Keratinocyte (primary cell): Measurements from ENCODE around the gene EXOC6B. TPM values are rescaled to one million over a fixed set of nuclear protein-coding genes. Genes with fewer than 3 reads are reported as not detected.
A peak's percentile ranks its signal among the peaks of the same experiment; 100 is the strongest.

Experiments used
- DNase-seq: peaks from one replicate; pipeline ENCODE4 v3.0.0-alpha.2; 2011; ENCODE audit warnings: low read depth, missing footprints, low spot score
- FAIRE-seq: peaks from 2 replicates; lab custom pipeline; 2011; peaks lifted over from hg19 to GRCh38; lab: Jason Lieb, UNC
- H2AFZ ChIP-seq: 2 replicates; pipeline ENCODE4 v1.6.0; 2012; ENCODE audit warnings: low read length, control low read depth, inconsistent platforms; ENCODE audit not compliant: control insufficient read depth
- H3K27ac ChIP-seq: 2 replicates; pipeline ENCODE4 v1.5.1; 2011; ENCODE audit warnings: low read length; ENCODE audit not compliant: control insufficient read depth, insufficient read depth
- H3K27me3 ChIP-seq: 3 replicates; pipeline ENCODE4 v1.6.0; 2011; ENCODE audit warnings: low read length; ENCODE audit not compliant: control insufficient read depth, insufficient read depth; ENCODE audit errors: extremely low read depth
- H3K36me3 ChIP-seq, 2 experiments: 2 replicates in 1 of 2; 3 replicates in 1 of 2; pipeline ENCODE4 v1.5.1; 2011; ENCODE audit warnings: low read length in 2 of 2, mild to moderate bottlenecking in 1 of 2; ENCODE audit not compliant: control insufficient read depth in 2 of 2, insufficient read depth in 2 of 2; ENCODE audit errors: extremely low read depth in 1 of 2
- H3K4me1 ChIP-seq: 3 replicates; pipeline ENCODE4 v1.5.1; 2011; ENCODE audit warnings: low read length; ENCODE audit not compliant: control insufficient read depth, insufficient read depth; ENCODE audit errors: extremely low read depth
- H3K4me2 ChIP-seq: 3 replicates; pipeline ENCODE4 v1.6.0; 2011; ENCODE audit warnings: low read depth, low read length; ENCODE audit not compliant: control insufficient read depth, insufficient read depth; ENCODE audit errors: extremely low read depth
- H3K4me3 ChIP-seq, 3 experiments: fragments of 200-600 bp in 1 of 3; sonication (generic) in 1 of 3; 2 replicates in 2 of 3; 3 replicates in 1 of 3; pipeline ENCODE4 v1.5.1; 2011 to 2016; ENCODE audit warnings: low read length in 3 of 3, mild to moderate bottlenecking in 3 of 3, control low read depth in 2 of 3, inconsistent platforms in 1 of 3, low read depth in 1 of 3, mixed read lengths in 1 of 3, mixed run types in 1 of 3, moderate library complexity in 1 of 3; ENCODE audit not compliant: control insufficient read depth in 2 of 3, insufficient read depth in 2 of 3; ENCODE audit errors: extremely low read depth in 1 of 3
- H3K79me2 ChIP-seq: 2 replicates; pipeline ENCODE4 v1.6.0; 2012; ENCODE audit warnings: low read length; ENCODE audit not compliant: control insufficient read depth, insufficient read depth
- H3K9ac ChIP-seq: 3 replicates; pipeline ENCODE4 v1.6.0; 2011; ENCODE audit warnings: low read length; ENCODE audit not compliant: control insufficient read depth, insufficient read depth; ENCODE audit errors: extremely low read depth
- H3K9me1 ChIP-seq: 3 replicates; pipeline ENCODE4 v1.6.0; 2011; ENCODE audit warnings: low read length; ENCODE audit not compliant: control insufficient read depth, insufficient read depth; ENCODE audit errors: extremely low read depth
- H3K9me3 ChIP-seq: 2 replicates; pipeline ENCODE4 v1.5.1; 2012; ENCODE audit warnings: low read depth, low read length; ENCODE audit not compliant: control insufficient read depth
- H4K20me1 ChIP-seq: 3 replicates; pipeline ENCODE4 v1.6.0; 2011; ENCODE audit warnings: low read length; ENCODE audit not compliant: control insufficient read depth, insufficient read depth; ENCODE audit errors: extremely low read depth
- EZH2 ChIP-seq: IDR thresholded peaks from one replicate; pipeline ENCODE4 v1.6.1; 2012; ENCODE audit warnings: inconsistent platforms, mild to moderate bottlenecking, low read length, moderate library complexity
- dilution Hi-C: fragments of 300-500 bp; cut with MboI; formaldehyde crosslinking; loops from one replicate; pipeline ENCODE4 v1.7.0; 2020; ENCODE audit warnings: low sequenced_read_pairs; ENCODE audit not compliant: extremely low pct_ligation_motif_present
- polyA plus RNA-seq, 5 experiments: library from polyadenylated mRNA; depleted of rRNA in 3 of 5; stranded (reverse) in 3 of 5; stranded (forward) in 1 of 5; unstranded in 1 of 5; fragments of >200 nt; gene quantifications; 1 replicate in 1 of 5; 2 replicates in 3 of 5; 3 replicates in 1 of 5; pipeline versions ENCODE4 v1.2.1 to v1.2.3, GENCODE V29; 2011 to 2012; ENCODE audit warnings: missing spikeins in 2 of 5, low read depth in 1 of 5, low replicate concordance in 1 of 5
- TF ChIP-seq, protein P1 (sequence below), 3 experiments: IDR thresholded peaks in 1 of 3; conservative IDR thresholded peaks in 1 of 3; optimal IDR thresholded peaks in 1 of 3; 2 replicates in 2 of 3; 3 replicates in 1 of 3; pipeline versions ENCODE3 to v1.5.1; 2011; ENCODE audit warnings: low read length in 3 of 3, mild to moderate bottlenecking in 3 of 3, moderate library complexity in 2 of 3, control low read depth in 1 of 3, inconsistent platforms in 1 of 3; ENCODE audit not compliant: insufficient read depth in 2 of 3; ENCODE audit errors: extremely low read depth in 1 of 3

EXOC6B gene
- polyA plus RNA-seq, 1 donor (not counting 4 experiments of a cell fraction or from before 2014, with no cell fraction given), result 37.3 TPM

DNA sequence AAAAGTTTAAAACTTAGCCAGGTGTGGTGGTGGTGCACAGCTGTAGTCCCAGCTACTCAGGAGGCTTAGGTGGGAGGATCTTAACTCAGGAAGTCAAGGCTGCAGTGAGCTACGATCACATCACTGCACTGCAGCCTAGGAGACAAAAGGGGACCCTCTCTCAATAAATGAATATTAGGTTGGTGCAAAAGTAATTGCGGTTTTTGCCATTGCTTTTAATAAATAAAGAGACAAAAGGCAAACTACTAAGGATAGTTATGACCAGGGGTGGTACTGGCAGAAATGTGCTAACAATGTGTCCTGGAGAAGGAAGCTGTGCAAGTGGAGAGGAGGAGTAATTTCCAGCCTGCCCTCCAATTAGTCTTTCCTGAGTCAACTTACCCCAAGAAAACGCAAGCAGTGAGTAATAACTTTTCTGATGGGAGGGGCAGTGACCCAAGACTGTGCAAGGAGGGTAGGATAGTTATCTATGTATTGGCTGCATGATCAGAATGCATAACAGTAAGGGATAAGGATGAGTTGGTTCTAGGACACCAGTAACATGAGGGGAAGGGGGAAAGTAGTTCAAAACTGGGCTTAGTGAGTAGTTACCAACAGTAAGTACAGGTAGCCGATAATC, 1.5 kb downstream of the EXOC6B start:
- Histone ChIP-seq H3K79me2 (peaks cover 49% of the 10 kb centered on the region), H3K9me1 (no peaks in the 10 kb centered on the region), H3K9me3 (no peaks in the 10 kb centered on the region), H3K36me3 (peaks cover 0 to 8% of the 10 kb centered on the region in 2 experiments), H3K4me2 (peak overlapping the region; percentile 98), H2AFZ (no peak overlapping the region), H4K20me1 (peaks cover 4% of the 10 kb centered on the region), H3K9ac (peak overlapping the region; percentile 97), H3K27ac (peak overlapping the region; percentile 97), H3K4me3 (peak overlapping the region; percentile 78 to 98 (median 92)), H3K4me1 (peaks cover 67% of the 10 kb centered on the region), H3K27me3 (no peaks in the 10 kb centered on the region)
- dilution Hi-C loops, result no loop called here
- no peak for TF ChIP-seq EZH2
- TF ChIP-seq, protein P1, sequence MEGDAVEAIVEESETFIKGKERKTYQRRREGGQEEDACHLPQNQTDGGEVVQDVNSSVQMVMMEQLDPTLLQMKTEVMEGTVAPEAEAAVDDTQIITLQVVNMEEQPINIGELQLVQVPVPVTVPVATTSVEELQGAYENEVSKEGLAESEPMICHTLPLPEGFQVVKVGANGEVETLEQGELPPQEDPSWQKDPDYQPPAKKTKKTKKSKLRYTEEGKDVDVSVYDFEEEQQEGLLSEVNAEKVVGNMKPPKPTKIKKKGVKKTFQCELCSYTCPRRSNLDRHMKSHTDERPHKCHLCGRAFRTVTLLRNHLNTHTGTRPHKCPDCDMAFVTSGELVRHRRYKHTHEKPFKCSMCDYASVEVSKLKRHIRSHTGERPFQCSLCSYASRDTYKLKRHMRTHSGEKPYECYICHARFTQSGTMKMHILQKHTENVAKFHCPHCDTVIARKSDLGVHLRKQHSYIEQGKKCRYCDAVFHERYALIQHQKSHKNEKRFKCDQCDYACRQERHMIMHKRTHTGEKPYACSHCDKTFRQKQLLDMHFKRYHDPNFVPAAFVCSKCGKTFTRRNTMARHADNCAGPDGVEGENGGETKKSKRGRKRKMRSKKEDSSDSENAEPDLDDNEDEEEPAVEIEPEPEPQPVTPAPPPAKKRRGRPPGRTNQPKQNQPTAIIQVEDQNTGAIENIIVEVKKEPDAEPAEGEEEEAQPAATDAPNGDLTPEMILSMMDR (optimal IDR thresholded peaks at IDR 0.05 in 1 of 3, IDR thresholded peaks at IDR 0.05 in 1 of 3, conservative IDR thresholded peaks at IDR 0.05 in 1 of 3; ENCODE audit: extremely low read depth in 1 of 3, insufficient read depth in 2 of 3, low read length in 3 of 3), result no peak
- FAIRE-seq (peak; percentile 88), DNase-seq (peak; percentile 46)

DNA sequence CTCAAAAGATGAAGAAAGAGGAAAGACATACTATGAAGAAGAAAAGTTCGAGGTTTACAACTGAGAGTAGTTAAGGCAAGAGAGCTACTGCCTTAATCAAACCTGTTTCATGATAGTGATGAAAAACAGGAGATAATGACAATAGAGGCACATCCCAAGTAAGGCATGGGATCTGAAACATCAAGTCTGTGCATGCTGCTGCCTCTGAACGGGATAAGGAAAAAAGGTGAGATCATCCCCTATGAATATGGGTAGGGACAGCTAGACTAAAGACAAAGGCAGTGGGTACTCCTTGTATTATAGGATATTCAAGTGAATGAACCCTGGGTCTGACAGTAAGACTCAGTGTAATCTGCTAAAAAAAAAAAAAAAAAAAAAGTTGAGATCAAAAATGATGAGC, 3.0 kb downstream of the EXOC6B start:
- peak; percentile 97 for FAIRE-seq
- peaks cover 61% of the 10 kb centered on the region for H3K79me2 ChIP-seq

More for the DNA sequence above, 3.0 kb downstream of the EXOC6B start:
- dilution Hi-C loops, result no loop called here
- DNase-seq, result no peak
- peaks cover 4% of the 10 kb centered on the region for H4K20me1 ChIP-seq
- H2AFZ ChIP-seq, result peak overlapping the region; percentile 5
- peak overlapping the region; percentile 53 for H3K9ac ChIP-seq
- no peaks in the 10 kb centered on the region for H3K9me3 ChIP-seq
- TF ChIP-seq, protein P1 (optimal IDR thresholded peaks at IDR 0.05 in 1 of 3, IDR thresholded peaks at IDR 0.05 in 1 of 3, conservative IDR thresholded peaks at IDR 0.05 in 1 of 3; ENCODE audit: extremely low read depth in 1 of 3, insufficient read depth in 2 of 3, low read length in 3 of 3), result no peak
- no peak for TF ChIP-seq EZH2
- H3K4me1 ChIP-seq, result peaks cover 53% of the 10 kb centered on the region
- peak overlapping the region in 2 of 3 experiments; percentile 53 to 61 for H3K4me3 ChIP-seq
- H3K4me2 ChIP-seq, result peak overlapping the region; percentile 98
- peaks cover 0 to 8% of the 10 kb centered on the region in 2 experiments for H3K36me3 ChIP-seq
- no peaks in the 10 kb centered on the region for H3K9me1 ChIP-seq
- no peaks in the 10 kb centered on the region for H3K27me3 ChIP-seq
- H3K27ac ChIP-seq, result peak overlapping the region; percentile 97
